H1 (cell line): ENCODE results near the gene INF2. TPM values are rescaled to one million over a fixed set of nuclear protein-coding genes. Genes with fewer than 3 reads are reported as not detected.

Experiments
- ATF3 ChIP-seq: IDR thresholded peaks from 2 replicates; pipeline ENCODE4 v1.6.1; 2011; ENCODE audit warnings: low read depth, mild to moderate bottlenecking, low read length; ENCODE audit not compliant: insufficient read depth
- CREB1 ChIP-seq: IDR thresholded peaks from 2 replicates; pipeline ENCODE4 v1.6.1; 2012; ENCODE audit warnings: inconsistent platforms
- KDM4A ChIP-seq: IDR thresholded peaks from one replicate; pipeline ENCODE4 v1.7.1; 2012; ENCODE audit warnings: low read depth, mild to moderate bottlenecking, moderate library complexity, low read length, inconsistent platforms; ENCODE audit not compliant: severe bottlenecking
- SP1 ChIP-seq: IDR thresholded peaks from 2 replicates; pipeline ENCODE4 v1.6.1; 2011; ENCODE audit warnings: low read depth, low read length
- polyA plus RNA-seq, 7 experiments: library from polyadenylated mRNA; depleted of rRNA in 3 of 7; stranded (reverse) in 5 of 7; unstranded in 2 of 7; fragments of >200 nt in 5 of 7; fragments of 200-250 nt in 2 of 7; gene quantifications; 1 replicate in 5 of 7; 2 replicates in 1 of 7; 4 replicates in 1 of 7; pipeline versions ENCODE4 v1.2.1 to v1.2.3, GENCODE V29; 2011 to 2013; ENCODE audit warnings: missing spikeins in 2 of 7, mixed read lengths in 2 of 7
- total RNA-seq: library from RNA; stranded (reverse); fragmentation: NEBNext Ultra II Directional; extraction: Animal tissue kit (Norgen Biotek cat#: 25700); gene quantifications from 2 replicates; pipeline ENCODE4 v1.2.1, GENCODE V29; 2021

The INF2 gene
- total and polyA plus RNA-seq, 2 of the 8 experiments (the other 6 are each of a cell fraction or from before 2014, with no cell fraction given), result 29.1 to 59.5 TPM

GRCh38 chr14:104677512-104678332, 11.7 kb upstream of the INF2 start (continued):
- TF ChIP-seq ATF3, result no peak
- peak; percentile 85 for TF ChIP-seq KDM4A
- TF ChIP-seq SP1, result 0 out of 2 replicates have a peak, but pooled peaks have one; percentile 24
- TF ChIP-seq CREB1, result peak; percentile 45
